HEK293 (cell line): ENCODE results near the gene LANCL2.

Source experiments
- CTCF ChIA-PET: fragments of 350-600 bp; formaldehyde crosslinking; extraction: SDS; loops from one replicate; lab custom pipeline; 2021; ENCODE audit warnings: antibody characterized with exemption; lab: Yijun Ruan, JAX
- POLR2A ChIA-PET: fragments of 300-600 bp; formaldehyde crosslinking; extraction: SDS; loops from one replicate; lab custom pipeline; 2020; ENCODE audit warnings: antibody characterized with exemption, inconsistent platforms; lab: Yijun Ruan, JAX
- H3K27ac ChIP-seq: fragments of 200-500 bp; sonication (Bioruptor generic); 2 replicates; pipeline ENCODE4 v1.5.1; 2014; ENCODE audit warnings: low read depth, low read length, control low read depth, inconsistent platforms; ENCODE audit errors: extremely low read depth
- H3K36me3 ChIP-seq, 2 experiments: fragments of 200-500 bp in 1 of 2; sonication (Bioruptor generic) in 1 of 2; 1 replicate in 1 of 2; 2 replicates in 1 of 2; pipeline ENCODE4 v1.5.1; 2014 to 2017; ENCODE audit warnings: inconsistent platforms in 2 of 2, low read length in 2 of 2; ENCODE audit not compliant: control insufficient read depth in 2 of 2, insufficient read depth in 1 of 2
- H3K4me1 ChIP-seq: fragments of 200-500 bp; sonication (Bioruptor generic); 2 replicates; pipeline ENCODE4 v1.5.1; 2014; ENCODE audit warnings: mild to moderate bottlenecking, low read length, inconsistent platforms; ENCODE audit not compliant: control insufficient read depth, insufficient read depth
- H3K4me3 ChIP-seq: 2 replicates; pipeline ENCODE4 v1.5.1; 2011; ENCODE audit warnings: low read depth, mild to moderate bottlenecking, control low read depth, low read length, moderate library complexity
- H3K9me3 ChIP-seq: fragments of 200-500 bp; sonication (Bioruptor generic); 2 replicates; pipeline ENCODE4 v1.5.1; 2014; ENCODE audit warnings: low read depth, low read length, inconsistent platforms; ENCODE audit not compliant: control insufficient read depth, insufficient read depth
- GFI1B ChIP-seq: fragments of 450-650 bp; formaldehyde crosslinking; IDR thresholded peaks from 2 replicates; pipeline ENCODE4 v1.5.1; 2016; ENCODE audit warnings: missing biosample characterization, missing genetic modification characterization
- GLIS2 ChIP-seq: fragments of 450-650 bp; formaldehyde crosslinking; IDR thresholded peaks from 2 replicates; pipeline ENCODE4 v1.5.1; 2016; ENCODE audit warnings: missing biosample characterization, missing genetic modification characterization
- KLF9 ChIP-seq: fragments of 450-650 bp; formaldehyde crosslinking; IDR thresholded peaks from 2 replicates; pipeline ENCODE4 v1.5.1; 2016; ENCODE audit warnings: missing biosample characterization, missing genetic modification characterization, low read depth
- PRDM1 ChIP-seq: fragments of 450-650 bp; formaldehyde crosslinking; IDR thresholded peaks from 2 replicates; pipeline ENCODE4; 2016; ENCODE audit warnings: missing biosample characterization, missing genetic modification characterization
- PRDM6 ChIP-seq: fragments of 450-650 bp; formaldehyde crosslinking; IDR thresholded peaks from 2 replicates; pipeline ENCODE4 v1.5.1; 2017; ENCODE audit warnings: missing biosample characterization, missing genetic modification characterization
- REPIN1 ChIP-seq: fragments of 450-650 bp; formaldehyde crosslinking; IDR thresholded peaks from 2 replicates; pipeline ENCODE4 v1.5.1; 2017; ENCODE audit warnings: missing biosample characterization, missing genetic modification characterization, low read depth
- SETDB1 ChIP-seq: IDR thresholded peaks from one replicate; pipeline ENCODE4 v1.6.1; 2017; ENCODE audit warnings: mild to moderate bottlenecking, low read length, moderate library complexity, mixed read lengths; ENCODE audit not compliant: insufficient read length
- YY1 ChIP-seq: fragments of 450-650 bp; formaldehyde crosslinking; IDR thresholded peaks from 2 replicates; pipeline ENCODE4 v1.5.1; 2018; ENCODE audit warnings: missing biosample characterization, missing genetic modification characterization
- YY2 ChIP-seq: fragments of 450-650 bp; formaldehyde crosslinking; IDR thresholded peaks from 2 replicates; pipeline ENCODE4 v1.5.1; 2016; ENCODE audit warnings: missing biosample characterization, missing genetic modification characterization
- ZEB2 ChIP-seq: fragments of 450-650 bp; formaldehyde crosslinking; IDR thresholded peaks from 2 replicates; pipeline ENCODE4 v1.5.1; 2016; ENCODE audit warnings: missing biosample characterization, missing genetic modification characterization
- ZFHX2 ChIP-seq: fragments of 450-650 bp; formaldehyde crosslinking; conservative IDR thresholded peaks from 2 replicates; pipeline ENCODE4 v1.5.1; 2016; ENCODE audit warnings: missing biosample characterization, missing genetic modification characterization
- ZFP69B ChIP-seq: fragments of 450-650 bp; formaldehyde crosslinking; IDR thresholded peaks from 2 replicates; pipeline ENCODE4 v1.5.1; 2016; ENCODE audit warnings: missing biosample characterization, missing genetic modification characterization
- ZNF133 ChIP-seq: fragments of 450-650 bp; formaldehyde crosslinking; IDR thresholded peaks from 2 replicates; pipeline ENCODE4 v1.5.1; 2016; ENCODE audit warnings: missing biosample characterization, missing genetic modification characterization
- ZNF155 ChIP-seq: fragments of 450-650 bp; formaldehyde crosslinking; IDR thresholded peaks from 2 replicates; pipeline ENCODE4 v1.5.1; 2016; ENCODE audit warnings: missing biosample characterization, missing genetic modification characterization
- ZNF175 ChIP-seq: fragments of 450-650 bp; formaldehyde crosslinking; IDR thresholded peaks from 2 replicates; pipeline ENCODE4 v1.5.1; 2016; ENCODE audit warnings: missing biosample characterization, missing genetic modification characterization
- ZNF341 ChIP-seq: fragments of 450-650 bp; formaldehyde crosslinking; IDR thresholded peaks from 2 replicates; pipeline ENCODE4; 2016; ENCODE audit warnings: low read depth, missing biosample characterization, missing genetic modification characterization
- ZNF404 ChIP-seq: fragments of 450-650 bp; formaldehyde crosslinking; IDR thresholded peaks from 2 replicates; pipeline ENCODE4 v1.5.1; 2017; ENCODE audit warnings: missing biosample characterization, missing genetic modification characterization
- ZNF514 ChIP-seq: fragments of 450-650 bp; formaldehyde crosslinking; IDR thresholded peaks from 2 replicates; pipeline ENCODE4 v1.5.1; 2016; ENCODE audit warnings: missing biosample characterization, missing genetic modification characterization
- ZNF544 ChIP-seq: fragments of 450-650 bp; formaldehyde crosslinking; IDR thresholded peaks from 2 replicates; pipeline ENCODE4 v1.5.0; 2017; ENCODE audit warnings: missing biosample characterization, missing genetic modification characterization
- ZNF596 ChIP-seq: fragments of 450-650 bp; IDR thresholded peaks from 2 replicates; pipeline ENCODE4 v1.5.0; 2018; ENCODE audit warnings: missing biosample characterization, mild to moderate bottlenecking, missing genetic modification characterization, moderate library complexity
- ZNF654 ChIP-seq: fragments of 450-650 bp; formaldehyde crosslinking; IDR thresholded peaks from 2 replicates; pipeline ENCODE4 v1.5.1; 2016; ENCODE audit warnings: low read depth, missing biosample characterization, missing genetic modification characterization
- ZNF776 ChIP-seq: fragments of 450-650 bp; formaldehyde crosslinking; IDR thresholded peaks from 2 replicates; pipeline ENCODE4 v1.5.0; 2017; ENCODE audit warnings: missing biosample characterization, missing genetic modification characterization, borderline replicate concordance
- TF ChIP-seq, protein P1 (sequence below): fragments of 450-650 bp; formaldehyde crosslinking; IDR thresholded peaks from 2 replicates; pipeline ENCODE4 v1.5.1; 2016; ENCODE audit warnings: missing biosample characterization, missing genetic modification characterization

LANCL2 gene

DNA sequence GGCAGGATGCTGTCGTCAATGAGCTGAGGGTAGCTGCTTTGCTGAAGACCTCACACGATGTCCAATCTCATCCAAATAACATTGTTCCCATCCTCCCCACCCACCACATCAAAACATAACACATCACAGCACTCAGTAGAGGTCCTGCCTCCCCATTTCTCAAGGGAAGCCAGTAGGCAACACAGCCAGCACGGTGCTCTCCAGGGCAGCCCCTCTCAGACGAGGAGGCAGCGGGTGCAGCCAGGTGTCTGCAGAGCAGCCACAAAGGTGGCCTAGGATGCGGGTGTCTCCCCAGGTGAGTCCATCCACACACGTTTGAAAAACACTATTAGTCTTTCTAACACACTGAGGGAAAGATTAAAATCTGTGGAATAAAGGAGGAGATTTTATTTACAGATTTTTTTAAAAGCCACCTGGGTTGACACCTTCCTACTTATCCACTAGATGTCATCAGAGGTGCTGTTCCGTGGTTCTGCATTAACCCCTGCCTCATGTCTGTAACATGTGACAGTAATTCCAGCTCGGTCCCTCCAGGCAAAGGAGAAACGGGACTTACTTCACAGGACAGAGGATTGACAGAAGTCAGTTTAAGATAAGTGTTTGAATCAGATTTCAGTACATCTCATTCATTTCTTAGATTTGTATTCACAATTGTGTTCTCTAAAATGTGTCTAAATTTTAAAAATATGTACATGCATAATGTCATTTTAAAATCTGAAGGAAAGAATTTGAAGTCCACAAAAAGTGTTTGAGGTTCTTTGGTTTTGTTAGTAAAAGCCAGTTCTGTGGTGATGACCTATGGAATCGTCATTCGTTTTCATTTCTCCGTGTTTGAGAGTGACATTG lies 68.0 kb downstream of the LANCL2 start:
- Histone ChIP-seq H3K27ac (no peak overlapping the region), H3K36me3 (no peaks in the 10 kb centered on the region), H3K4me1 (no peaks in the 10 kb centered on the region), H3K9me3 (no peaks in the 10 kb centered on the region), H3K4me3 (no peak overlapping the region)
- peak; percentile 62 for TF ChIP-seq ZNF654 (tag by site-specific recombination)
- TF ChIP-seq SETDB1 = no peak
- TF ChIP-seq ZNF341 (tag by site-specific recombination) = peak; percentile 30; the same call in 1 of the 2 replicates
- CTCF ChIA-PET = interaction anchor here (0.7 to 1.5 kb wide), 8 partner anchors 10 to 642 kb away, joined by 3 to 5 read pairs (median 3); no protein-coding TSS in a partner anchor
- POLR2A ChIA-PET = no interaction called here

DNA sequence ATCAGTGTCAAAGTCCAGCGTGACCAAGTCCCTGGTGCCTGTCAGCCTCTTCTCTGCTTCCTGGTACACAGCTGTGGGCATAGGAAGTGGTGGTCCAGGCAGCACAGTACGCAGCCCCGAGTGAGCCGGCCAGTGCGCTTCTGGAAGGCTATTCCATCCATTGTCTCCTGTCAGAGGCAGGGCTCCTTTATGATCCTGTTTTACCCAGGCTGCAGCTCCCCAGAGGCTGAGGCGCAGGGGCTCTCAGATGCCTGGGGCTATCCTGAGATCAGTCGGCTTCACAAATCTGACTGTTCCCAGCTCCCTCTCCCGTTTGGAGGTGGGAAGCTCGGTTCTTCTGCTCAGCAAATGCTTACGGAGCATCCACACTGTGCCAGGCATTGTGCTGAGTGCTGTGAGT lies 70.3 kb downstream of the LANCL2 start:
- H3K9me3 ChIP-seq = no peaks in the 10 kb centered on the region
- H3K27ac ChIP-seq = no peak overlapping the region
- H3K36me3 ChIP-seq = no peaks in the 10 kb centered on the region
- no peaks in the 10 kb centered on the region for H3K4me1 ChIP-seq
- H3K4me3 ChIP-seq = no peak overlapping the region
- POLR2A ChIA-PET = no interaction called here
- no peak for TF ChIP-seq ZNF175
- TF ChIP-seq ZNF596 = no peak
- no peak for TF ChIP-seq REPIN1 (tag by site-specific recombination)
- TF ChIP-seq PRDM1 = no peak
- no peak for TF ChIP-seq ZFHX2 (tag by site-specific recombination)
- no peak for TF ChIP-seq ZNF133 (tag by site-specific recombination)
- TF ChIP-seq GLIS2 = no peak
- TF ChIP-seq, protein P1, sequence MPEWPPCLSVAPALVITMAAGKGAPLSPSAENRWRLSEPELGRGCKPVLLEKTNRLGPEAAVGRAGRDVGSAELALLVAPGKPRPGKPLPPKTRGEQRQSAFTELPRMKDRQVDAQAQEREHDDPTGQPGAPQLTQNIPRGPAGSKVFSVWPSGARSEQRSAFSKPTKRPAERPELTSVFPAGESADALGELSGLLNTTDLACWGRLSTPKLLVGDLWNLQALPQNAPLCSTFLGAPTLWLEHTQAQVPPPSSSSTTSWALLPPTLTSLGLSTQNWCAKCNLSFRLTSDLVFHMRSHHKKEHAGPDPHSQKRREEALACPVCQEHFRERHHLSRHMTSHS (tag by site-specific recombination) = no peak
- no peak for TF ChIP-seq ZFP69B (tag by site-specific recombination)
- TF ChIP-seq ZNF155 (tag by site-specific recombination) = no peak
- TF ChIP-seq KLF9 (tag by site-specific recombination) = no peak
- TF ChIP-seq ZNF544 (tag by site-specific recombination) = no peak
- no peak for TF ChIP-seq GFI1B (tag by site-specific recombination)
- no peak for TF ChIP-seq YY2 (tag by site-specific recombination)
- no peak for TF ChIP-seq ZEB2 (tag by site-specific recombination)
- no peak for TF ChIP-seq ZNF776 (tag by site-specific recombination)
- no peak for TF ChIP-seq ZNF404
- no peak for TF ChIP-seq ZNF514 (tag by site-specific recombination)
- TF ChIP-seq YY1 (tag by site-specific recombination) = no peak
- TF ChIP-seq PRDM6 (tag by site-specific recombination) = no peak
- CTCF ChIA-PET = no interaction called here
